ENCODE data around the gene KIAA0930. TPM values are rescaled to one million over a fixed set of nuclear protein-coding genes. Genes with fewer than 3 reads are reported as not detected.

The KIAA0930 gene
- total RNA-seq, 1 donor from 2014 or later: 20.0 TPM

DNA sequence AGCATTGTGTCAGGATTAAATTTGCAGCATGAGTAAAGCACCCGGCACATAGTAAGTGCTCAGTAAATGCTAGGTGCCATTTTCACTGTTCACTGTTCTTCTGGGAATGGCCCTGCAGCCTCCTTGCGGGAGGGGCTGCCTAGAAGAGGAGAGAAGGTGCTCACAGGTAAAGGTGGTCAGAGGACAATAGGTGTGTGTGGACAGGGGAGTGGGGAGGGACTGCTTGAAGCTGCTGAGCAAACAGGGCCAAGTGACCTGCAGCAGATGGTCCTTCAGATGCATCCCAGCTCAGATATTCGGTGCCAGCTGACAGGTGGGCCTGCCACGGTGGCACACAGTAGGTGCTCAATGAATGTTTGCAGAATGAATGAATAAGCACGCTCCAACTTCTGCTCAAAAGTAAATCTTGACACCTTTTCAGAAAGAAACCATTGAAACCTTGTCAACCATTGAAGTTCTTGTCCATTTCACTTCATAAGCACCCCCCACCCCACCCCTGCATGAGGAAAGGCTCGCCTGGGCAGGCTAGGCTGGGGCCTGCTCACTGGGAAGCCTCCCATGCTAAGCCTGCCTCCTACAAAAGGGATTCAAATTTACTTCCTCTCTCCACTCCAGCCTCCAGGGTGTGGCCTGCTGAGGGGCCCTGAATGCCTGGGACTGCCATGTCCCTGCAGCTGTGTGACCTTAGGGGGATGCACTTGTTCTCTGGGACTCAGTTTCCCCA, 1.6 kb downstream of the KIAA0930 start:
- intact Hi-C loops (cut with micrococcal nuclease): no loop called here

DNA sequence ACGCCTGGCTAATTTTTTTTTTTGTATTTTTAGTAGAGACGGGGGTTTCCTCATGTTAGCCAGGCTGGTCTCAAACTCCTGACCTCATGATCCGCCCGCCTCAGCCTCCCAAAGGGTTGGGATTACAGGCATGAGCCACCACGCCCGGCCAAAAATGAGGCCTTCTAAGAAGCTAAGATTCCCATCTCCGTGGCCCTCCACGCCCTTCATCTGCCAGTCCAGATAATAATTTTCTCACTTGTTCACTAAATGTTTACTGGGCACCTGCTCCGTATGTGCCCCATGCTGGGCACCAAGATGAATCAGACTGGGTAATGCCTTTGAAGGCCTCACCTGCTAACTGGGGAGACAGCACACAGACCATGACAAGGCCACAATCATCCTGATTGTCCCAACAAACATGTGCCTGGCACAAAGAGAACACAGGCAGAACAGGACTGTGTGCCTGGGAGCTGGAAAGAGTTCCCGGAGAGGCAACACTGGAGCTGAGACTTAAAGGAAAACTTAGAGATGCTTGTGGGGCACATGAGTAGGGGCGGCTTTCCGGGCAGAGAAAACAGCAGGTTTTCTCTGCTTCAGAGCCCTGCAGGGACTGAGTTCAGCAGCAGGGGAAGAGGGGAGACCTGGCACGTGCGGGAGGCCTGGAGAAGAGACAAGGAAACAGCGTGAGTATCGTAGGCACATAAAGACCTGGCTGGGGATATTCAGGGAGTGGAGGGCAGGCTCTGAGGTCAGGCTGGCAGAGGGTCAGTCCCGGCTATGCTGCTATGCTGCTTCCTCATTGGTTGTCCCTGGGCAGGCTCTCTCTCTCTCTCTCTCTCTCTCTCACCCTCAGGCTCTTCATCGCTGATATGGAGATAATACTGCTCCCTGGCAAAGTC, 2.4 kb downstream of the KIAA0930 start:
- intact Hi-C loops (cut with micrococcal nuclease): no loop called here

DNA sequence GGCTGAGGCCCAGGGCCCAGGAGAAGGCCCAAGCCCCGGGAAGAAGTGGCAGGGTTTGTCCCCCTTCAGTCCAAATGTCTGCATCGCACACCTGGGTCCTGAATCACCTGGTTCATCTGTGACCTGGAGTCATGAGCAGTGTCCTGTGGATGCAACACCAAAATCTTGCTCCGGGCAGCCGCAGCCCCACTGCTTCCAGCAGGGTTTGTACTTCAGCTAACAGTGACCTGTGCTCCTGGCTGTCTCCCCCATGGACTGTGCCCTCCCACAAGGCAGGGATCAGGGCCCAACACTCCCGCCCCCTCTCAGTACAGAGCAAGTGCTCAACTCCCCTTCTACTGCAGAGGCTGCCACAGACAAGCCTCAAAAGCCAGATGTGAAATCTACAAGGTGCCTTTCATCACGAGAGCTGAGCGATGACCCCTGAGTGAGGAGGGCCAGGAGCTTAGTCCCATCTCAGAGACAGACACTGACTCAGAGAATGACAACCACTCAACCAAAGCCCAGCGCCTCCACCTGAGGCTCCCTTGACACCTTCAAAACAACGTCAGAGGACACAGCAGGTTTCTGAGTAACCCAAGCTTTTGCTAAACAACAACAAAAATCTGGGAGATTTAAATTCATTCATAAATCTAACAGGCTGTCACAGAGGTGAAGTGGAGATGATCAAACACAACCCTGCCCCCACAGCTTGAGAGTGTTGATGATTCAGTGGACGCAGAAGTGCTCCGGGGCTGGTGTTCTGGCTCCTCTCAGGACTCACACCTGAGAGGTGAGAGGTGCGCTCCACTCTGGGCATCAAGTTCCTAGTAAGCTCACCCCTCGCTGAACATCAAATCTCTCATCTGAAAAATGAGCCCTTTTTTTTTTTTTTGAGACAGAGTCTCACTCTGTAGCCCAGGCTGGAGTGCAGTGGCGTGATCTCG, 3.4 kb downstream of the KIAA0930 start:
- intact Hi-C loops (cut with micrococcal nuclease): no loop called here

DNA sequence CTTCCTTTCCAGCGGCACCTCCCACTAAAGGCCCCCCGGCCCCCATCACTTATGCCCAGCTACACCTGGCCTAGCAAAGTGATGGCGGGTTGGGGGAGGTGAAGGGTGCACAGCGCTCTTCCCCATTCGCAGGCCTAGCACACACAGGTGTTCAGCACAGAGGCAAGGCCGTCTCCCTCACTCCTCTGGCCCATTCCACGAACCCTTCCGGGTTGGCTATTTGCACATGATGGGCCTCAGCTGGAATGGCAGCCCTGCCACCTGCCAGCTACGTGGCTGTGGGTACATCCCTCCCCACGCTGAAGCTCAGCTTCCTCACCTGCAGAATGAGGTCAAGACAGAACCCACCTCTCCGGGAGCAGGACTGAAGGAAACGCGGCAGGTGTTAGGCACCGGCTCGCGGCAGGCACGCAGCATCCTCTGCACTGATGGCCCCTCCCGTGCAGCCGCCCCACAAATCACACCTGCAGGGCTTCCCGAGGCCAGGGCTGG, 4.8 kb downstream of the KIAA0930 start:
- intact Hi-C loops (cut with micrococcal nuclease): no loop called here

DNA sequence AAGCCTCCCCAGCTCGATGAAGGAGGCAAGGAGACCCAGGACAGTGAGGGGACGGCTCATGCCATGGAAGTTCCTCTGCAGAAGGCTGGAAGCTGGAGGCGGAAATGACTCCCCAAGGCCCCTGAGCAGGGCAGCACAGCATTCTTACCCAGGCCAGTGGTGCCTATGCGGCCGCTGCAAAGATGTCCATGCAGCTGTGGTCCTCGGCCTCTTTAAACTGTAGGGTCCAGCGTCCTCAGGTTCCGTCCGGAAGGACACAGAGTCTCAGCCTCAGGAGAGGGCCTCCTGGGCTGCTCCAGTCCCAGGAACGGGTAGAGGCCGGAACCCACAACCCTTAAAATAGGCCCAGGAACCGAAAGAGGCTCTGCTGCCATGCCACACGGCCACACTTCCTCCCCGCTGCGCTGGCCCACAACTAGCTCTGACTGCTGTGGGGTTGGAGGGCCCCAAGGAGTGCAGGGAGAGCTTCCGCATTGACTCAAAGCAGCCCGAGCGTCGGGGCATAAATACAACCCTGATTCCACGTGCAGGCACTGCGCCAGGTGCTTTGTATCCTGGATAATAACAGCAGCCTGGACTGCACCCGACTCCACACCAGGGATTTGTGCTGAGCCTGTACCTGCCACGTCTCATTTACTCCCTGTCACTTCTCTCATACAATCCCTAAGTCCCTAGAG, 5.5 kb downstream of the KIAA0930 start:
- intact Hi-C loops (cut with micrococcal nuclease): no loop called here

DNA sequence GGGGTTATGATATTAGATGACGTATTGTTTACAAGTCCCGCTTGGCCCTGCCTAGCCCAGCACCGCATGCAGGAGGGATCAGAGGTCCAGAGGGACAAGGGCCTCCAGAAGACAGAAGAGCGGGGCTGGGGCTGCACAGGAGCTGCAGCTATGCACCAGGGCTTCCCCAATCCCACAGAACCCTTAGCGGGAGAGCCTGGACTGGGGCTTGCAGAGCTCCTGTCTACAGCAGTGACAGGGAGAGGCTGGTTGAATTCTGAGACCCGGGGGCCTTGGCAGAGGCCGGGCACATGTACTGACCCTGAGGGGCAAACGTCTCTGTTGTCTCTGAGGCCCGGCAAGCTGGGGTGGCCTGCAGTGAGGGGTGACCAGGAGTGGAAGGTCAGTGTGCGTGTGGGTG, 6.9 kb downstream of the KIAA0930 start:
- intact Hi-C loops (cut with micrococcal nuclease): no loop called here

DNA sequence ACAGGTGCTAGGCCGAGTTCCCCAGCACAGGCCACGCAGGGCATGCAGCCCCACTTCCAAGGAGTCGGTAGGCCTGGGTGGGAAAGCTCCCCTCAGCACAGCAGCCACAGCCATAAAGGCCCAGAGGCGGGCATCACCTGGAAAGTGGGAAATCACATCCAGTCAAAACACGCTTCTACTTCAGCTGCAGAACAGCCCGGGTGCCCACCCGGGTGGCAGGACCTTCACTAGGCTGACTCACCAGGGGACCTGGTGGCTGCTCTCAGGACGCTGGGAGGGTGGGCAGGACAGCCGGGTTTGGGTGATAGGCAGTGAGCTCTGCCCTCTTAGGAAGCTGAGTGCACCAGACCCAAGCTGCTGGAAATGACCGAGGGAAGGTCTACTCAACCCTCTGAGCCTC, 7.3 kb downstream of the KIAA0930 start:
- intact Hi-C loops (cut with micrococcal nuclease): no loop called here

DNA sequence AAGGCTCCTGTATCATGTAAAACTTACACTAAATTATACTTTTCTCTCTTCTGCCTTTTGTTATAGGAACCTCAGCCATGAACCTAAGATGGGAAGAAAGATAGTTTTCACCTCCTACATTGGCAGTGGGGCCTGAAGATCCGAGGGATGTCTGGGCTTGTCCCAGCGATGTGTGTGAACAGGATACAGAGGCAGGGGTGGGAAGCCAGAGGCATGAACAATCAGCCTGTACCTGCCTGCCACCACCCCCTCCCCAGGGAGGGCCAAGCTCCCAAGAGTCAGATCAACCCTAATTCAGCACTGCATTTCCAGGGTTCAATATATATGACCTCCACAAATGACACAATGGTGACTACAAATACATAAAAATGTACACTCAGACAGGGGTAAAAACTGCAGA, 9.4 kb downstream of the KIAA0930 start:
- intact Hi-C loops (cut with micrococcal nuclease): no loop called here

DNA sequence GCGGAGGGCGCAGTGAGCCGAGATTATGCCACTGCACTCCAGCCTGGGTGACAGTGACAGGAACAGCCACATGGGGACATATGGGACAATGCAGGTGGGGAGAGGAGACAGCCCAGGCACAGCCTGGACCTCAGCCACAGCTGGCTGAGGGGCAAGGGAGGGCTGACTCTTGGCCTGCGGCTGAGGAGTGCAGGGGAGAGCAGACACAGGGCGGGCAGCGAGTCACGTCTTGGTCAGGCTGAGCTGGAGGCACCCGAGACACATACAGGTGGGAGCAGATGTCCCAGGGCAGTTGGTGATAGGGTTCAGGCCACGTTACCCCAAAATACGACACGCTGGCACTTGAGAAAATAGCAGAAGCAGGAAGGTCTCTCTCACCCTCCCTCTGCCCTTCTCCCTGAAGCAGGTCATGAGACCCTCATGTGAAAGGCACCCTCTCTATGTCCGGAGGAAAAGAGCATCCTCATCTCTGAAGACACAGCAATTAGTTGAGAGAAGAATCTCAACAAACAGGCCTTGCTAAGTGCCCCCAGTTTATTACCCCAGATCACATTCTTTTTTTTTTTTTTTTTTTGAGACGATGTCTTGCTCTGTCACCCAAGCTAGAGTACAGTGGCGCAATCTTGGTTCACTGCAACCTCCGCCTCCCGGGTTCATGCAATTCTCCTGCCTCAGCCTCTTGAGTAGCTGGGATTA, 10.5 kb downstream of the KIAA0930 start:
- intact Hi-C loops (cut with micrococcal nuclease): no loop called here

DNA sequence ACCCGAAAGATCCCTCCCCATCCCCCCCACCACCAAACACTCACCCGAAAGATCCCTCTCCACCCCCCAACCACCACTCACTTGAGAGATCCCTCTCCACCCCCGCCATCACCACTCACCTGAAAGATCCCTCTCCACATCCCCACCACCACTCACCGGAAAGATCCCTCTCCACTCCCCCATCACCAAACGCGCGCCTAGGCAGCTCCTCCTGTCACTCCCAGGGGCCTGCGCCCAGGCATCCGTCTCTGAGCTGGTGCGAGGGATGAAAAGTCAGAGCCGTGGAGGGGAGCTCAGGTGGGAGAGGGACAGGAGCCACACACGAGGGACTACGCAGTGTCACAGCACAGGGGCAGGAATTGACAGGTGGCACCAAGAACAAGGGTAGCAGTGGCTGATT, 11.5 kb downstream of the KIAA0930 start:
- intact Hi-C loops (cut with micrococcal nuclease): no loop called here

DNA sequence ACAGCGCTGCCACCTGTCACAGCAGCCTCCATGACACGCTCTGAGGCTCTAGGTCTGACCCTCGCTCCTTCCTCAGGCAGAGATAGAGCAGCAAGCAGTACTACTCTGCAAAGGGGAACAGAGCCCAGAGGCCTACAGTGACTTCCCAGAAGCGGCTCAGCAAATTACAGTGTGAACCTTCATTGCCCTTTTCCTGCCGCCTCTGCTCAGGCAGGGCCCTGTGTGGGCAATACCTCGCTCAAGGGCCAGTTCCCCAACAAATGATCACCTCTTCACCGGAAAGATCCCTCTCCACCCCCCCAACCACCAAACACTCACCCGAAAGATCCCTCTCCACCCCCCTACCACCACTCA, 12.3 kb downstream of the KIAA0930 start:
- intact Hi-C loops (cut with micrococcal nuclease): no loop called here

DNA sequence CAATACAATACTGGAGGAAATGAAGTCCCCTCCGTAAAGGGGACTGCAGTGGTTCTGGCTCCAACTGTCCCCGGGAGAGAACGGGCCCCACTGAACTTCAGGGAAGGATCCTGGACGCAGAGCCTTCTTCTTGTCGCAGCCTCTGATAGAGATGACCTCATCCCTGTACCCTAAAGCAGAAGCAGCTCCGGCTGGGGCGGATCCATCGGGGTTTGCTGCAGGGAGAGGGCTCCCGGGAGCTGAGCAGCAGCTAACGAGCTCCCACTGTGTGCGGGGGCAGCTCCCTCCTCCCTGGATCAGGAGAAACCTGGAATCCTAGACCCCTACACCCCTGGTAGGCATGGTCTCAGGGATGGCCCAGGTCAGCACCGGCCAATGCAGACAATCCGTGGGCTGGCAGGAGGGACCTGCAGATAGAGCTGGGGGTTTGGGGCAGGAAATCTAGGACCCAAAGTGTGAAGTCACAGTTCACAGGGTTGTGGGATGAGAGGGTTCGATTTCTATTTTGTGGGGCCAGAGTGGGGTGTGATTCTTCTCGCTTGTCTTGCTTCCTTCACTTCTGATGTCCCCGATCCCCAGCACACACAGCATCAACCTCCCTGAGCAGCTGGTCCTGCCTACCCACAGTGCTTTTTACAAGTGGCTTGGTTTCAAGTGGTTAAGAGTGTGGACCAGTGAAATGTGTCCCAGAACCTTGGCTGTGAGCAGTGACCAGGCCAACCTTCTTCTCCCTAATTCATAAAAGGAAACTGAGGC, 12.9 kb downstream of the KIAA0930 start:
- intact Hi-C loops (cut with micrococcal nuclease): no loop called here

DNA sequence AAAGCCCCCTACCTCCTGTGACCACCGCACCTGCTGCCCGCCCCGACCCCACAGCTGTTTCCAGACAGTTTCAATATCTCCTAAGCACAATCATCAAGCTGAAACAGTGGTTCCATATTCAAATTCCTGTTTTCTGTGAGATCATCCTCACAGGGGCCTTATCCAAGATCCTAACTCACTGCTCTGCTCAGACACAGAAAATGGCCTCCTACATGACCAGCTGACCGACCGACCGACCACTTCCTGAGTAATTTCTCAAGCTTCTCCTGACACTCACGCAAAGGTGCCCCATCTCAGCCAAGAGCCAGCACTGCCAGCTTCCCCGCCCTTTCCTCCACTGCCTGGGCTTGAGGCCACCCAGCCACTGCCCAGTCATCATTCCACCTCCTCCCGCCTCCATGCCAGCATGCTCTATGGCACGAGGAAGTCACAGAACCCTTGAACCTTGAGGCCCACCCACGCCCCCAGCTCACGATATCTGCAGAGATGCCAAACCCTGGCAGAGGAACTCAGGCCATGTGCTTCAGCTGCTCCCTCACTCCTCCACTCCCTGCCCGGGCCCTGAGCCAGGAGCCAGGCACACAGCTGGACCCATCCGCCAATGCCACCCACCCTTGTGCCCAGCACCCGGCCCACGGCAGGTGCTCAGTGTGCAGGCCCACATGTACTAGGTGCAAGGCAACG, 14.0 kb downstream of the KIAA0930 start:
- intact Hi-C loops (cut with micrococcal nuclease): no loop called here

DNA sequence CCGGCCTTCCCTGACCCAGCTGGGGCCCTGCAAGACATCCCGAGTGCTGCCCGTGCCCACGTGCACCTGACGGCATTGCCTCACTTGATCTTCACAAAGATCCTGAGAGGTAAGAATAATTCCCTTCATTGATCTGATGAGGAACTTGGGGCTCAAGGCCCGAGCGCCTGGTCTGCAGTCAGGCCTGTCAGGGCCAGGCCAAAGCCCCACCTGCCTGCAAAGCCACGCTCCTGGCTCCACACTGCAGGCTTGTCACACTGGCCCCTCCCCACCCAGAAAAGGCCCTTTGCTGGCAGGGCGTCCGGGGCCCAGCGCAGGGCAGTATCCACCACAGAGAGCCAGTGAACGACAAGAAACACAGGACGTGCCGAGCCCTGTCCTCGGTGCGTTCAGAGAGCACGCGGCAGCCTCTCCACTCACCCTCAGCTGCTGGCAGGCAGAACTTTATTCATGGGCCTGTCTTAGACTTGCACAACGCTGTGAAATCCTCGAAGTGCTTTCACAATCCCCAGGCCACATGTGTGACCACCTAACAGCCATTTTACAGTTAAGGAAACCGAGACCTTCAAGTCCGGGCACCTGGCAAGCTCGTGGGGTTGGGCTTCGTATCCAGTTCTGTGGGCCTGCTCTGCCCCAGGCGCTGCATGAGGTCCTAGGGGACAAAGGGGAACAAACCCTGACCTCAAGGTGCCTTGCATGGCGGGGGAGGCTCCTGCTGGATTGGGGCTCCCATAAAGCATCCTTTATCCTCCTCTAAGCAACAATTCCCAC, 14.8 kb downstream of the KIAA0930 start:
- intact Hi-C loops (cut with micrococcal nuclease): no loop called here

DNA sequence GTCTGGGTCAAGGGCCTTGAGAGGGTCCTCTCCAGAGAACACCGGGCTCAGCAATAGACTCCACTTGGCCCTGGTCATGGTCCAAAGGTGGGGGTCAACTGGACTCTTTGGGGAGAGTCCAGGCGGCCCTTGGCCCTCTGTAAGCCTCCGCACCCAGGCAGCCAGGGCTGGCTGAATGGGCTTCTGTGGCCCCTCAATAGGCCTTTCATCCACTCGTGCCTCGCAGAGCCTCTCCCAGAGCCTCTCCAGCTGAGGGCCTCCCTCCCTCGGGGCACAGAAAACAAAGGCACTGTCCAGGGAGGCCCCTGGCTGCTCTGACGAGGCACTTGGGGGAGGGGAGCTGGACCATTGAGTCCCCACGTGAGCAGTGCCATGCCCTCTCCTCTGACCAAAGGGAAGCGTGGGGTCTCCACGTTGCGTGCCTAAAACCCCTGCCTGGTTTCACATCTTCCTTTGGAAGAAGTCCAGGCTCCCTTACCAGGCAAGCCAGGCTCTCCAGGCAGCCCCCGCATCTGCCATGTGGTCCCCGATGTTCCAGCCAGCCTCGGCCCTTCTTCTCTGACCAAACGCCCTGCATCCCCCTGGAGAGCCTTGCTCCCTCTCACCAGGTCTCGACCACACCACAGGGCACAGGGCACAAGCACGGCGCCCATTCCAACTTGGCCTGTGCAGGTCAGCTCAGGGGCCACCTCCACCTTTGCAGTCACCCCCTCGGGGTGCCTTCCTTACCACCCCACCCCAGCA, 15.5 kb downstream of the KIAA0930 start:
- intact Hi-C loops (cut with micrococcal nuclease): no loop called here

DNA sequence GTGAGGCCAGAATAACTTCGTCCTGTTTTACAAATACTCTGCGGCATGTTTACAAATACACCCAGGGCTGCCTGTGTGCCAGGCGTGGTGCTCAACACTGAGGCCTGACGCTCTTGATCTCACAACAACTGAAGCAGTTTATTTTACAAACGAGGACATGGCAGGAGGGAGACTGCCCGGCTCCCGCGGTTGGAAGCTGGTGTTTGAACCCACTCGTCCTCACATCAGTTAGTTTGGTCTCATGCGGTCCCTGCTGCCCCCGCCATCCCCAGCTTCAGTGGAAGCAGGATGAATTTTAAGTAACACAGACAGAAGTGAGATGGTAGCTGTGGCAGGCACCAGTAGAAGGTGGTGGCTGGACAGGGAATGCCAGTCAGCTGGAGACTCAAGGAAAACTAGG, 16.4 kb downstream of the KIAA0930 start:
- intact Hi-C loops (cut with micrococcal nuclease): no loop called here

DNA sequence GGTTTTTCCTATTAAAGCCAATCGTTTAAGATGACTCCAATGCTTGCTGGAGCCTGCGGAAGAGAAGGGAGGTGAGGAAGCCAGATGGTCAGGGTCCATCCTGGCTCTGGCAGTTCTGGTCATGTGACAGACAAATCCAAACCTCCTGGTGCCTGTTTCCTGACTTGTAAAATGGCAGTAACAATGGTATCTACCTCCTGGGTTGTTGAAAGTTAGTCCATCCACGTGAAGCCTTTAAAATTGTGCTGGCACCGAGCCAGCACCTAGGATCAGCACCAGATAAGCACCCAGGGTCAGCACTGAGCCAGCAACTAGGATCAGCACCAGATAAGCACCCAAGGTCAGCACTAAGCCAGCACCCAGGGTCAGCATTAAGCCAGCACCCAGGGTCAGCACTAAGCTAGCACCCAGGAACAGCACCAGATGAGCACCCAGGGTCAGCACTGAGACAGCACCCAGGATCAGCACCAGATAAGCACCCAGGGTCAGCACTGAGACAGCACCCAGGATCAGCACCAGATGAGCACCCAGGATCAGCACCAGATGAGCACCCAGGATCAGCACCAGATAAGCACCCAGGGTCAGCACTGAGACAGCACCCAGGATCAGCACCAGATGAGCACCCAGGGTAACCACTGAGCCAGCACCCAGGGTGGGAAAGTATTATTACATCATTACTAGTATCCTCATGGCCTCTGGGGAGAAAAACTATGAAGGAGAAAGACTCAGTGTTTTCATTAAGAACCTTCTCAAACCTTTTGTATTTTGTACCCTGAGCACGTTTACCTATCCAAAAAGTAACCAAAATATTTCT, 17.2 kb downstream of the KIAA0930 start:
- intact Hi-C loops (cut with micrococcal nuclease): no loop called here

Data from T-helper 1 cell treated with Interleukin-12 subunit alpha and Interleukin-12 subunit beta and Interleukin-4 antibody, amounts not matched to agents 30 ng/mL and 1 ng/mL, for 36 hours (primary cell).